Measurements from ENCODE around the gene TBC1D22A.

The TBC1D22A gene

DNA sequence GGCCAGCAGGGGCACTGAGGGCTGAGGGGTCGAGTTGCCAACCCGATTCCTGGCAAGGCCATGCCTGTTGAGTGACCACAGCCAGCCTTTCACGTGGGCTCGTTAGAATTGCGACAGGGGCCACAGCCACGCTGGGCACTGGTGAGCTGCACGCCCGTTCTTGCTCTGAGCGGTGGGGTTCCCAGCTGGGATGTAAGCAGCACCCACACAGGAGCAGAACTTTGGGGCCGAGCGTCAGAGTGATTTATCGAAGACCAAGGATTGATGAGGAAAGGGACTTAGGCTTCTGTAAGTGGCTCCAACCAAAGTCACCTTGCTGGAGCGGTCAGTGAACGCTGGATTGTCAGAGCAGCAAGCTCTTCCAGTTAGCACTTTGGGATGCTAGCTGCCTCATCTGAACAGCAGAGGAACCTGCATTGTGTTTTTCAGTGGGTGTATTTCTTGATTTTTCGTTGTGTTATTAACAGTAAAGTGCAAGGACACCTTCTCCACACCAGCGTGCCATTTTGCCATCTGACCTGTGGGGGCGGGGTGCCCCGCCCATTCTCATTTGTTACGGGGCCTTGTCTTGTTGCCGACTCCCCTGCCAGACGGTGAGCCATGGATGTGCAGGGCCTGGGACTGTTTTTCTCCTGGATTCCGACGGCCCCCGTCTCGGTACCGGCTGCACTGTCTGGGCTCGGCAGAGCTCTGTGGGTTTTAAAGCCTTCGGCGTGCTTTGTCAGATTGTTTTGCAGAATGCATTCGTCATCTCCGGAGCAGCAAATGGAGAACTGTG, 202.5 kb downstream of the TBC1D22A start:
- DNase-seq = no peak

DNA sequence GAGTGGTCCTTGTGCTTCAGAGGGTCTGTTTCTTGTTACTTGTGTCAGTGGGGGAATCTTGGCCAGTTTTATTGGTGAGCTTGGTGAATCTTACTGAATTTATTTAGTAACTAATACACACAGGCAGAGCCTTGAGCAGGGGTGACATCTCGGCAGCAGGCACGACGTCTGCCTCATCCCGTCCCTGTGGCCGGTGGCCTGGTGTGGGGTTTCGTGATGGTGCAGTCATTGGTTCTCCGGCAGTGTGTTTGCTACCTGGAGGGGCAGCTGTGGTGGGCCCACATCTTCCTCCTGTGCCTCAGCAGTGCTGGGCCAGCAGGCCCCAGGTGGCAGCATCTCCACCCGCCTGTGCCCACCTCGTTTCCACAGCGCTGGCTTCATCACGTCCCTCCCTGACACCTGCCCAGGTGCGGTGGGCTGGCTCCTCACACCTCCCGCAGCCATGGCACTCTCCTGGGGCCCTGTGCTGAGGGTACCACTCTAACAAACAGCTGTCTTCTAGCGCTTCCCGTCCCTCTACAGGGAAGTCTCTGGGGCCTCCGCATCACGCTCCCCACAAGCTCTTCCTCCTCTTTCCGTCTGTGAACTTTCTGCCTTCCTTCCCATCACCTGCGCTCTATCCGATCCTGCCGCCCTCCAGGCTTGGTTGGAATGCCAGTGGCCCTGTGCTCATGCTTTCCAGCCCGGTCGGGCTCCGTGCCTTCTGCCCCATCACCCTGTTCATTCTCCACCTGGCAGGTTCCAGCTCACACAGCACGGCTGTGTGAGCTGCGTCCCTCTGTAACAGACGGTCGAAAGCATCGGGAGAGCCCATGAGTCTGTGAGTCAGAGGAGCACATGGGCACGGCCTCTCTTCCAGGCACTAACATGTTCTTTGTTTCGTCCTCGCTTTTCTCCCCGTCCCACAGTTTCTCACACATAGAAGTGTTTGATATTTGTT, 203.4 kb downstream of the TBC1D22A start:
- DNase-seq = no peak

DNA sequence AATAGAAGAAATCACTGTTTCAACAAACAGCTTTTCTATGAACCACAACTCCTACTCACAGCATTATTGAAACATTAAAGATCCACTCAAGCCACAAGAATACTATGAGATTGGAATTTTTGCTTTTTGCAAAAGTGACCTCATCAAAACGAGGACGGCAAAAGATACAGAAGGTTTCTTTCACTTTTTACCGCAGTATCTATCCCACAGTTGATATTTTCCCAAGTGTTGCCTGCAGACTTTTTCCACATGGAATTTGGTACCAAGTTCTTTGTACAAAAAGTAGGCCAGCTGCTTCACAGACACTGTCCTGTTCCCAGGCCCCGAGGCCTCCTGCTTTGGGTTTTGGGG, 204.0 kb downstream of the TBC1D22A start:
- DNase-seq = no peak

DNA sequence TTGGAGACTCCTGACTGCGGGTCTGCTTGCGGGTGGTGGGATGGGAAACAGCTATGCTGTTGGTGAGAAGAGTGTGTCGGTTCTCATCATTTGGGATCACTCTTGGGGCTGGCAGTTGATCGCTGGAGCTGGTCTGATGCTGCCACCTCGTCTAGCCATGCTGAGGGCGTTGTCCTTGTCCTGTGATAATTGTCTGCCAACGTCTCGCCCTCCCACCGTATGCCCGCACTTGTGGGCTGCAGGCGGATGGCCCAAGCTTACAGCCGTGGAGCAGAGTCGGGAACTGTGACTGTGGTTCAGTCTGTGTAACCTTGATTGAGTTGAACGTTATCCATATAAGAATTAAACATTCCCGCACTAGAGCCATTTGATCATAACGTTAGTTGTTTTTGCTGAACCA, 204.4 kb downstream of the TBC1D22A start:
- no peak for DNase-seq

DNA sequence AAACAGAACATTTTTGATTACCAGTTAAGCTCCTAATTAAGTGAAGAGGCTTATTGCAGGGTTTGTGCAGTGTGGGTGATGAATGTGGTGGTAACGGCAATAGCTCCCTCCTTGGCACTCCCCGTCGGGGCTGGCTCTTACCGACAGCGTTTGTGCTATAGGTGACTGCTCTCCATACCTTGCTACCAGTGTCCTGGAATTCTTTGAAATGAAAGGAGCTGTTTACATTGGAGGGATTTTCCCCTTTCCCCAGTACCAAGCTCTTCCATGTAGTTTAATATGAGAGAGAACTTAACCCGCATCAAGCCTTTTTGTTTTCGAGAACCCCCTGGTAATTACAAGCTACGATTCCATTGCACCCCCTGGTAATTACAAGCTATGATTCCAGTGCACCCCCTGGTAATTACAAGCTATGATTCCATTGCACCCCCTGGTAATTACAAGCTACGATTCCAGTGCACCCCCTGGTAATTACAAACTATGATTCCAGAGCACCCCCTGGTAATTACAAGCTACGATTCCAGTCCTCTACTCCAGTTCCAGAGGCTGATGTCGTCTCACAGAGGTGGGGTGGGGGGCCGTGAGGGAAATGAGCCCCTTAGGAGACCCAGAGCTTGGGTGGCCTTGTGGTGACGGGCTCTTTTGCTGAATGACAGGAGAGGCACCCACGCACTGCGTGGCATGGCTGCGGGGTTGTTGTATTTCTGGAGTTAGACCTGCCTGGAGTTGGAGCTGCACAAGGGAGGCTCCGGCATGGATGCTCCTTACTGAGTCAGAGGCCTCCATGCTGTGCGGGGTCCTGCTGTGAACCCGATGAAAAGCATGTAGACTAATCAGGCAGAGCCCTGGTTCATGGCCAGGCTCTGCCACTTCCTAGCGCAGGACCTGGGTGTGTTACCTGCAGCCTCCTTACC, 205.3 kb downstream of the TBC1D22A start:
- no peak for DNase-seq

DNA sequence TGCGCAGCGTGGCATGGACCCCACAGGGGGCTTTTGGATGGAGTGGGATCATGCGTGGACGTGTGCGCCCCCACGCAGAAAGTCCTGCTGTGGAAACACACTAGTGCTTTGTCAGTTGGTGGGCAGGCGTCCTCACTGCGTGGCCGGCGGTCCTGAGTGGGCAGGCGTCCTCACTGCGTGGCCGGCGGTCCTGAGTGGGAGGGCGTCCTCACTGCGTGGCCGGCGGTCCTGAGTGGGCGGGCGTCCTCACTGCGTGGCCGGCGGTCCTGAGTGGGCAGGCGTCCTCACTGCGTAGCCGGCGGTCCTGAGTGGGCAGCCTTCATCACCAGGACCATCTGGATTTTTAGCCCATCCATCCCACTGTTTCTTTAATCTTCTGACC, 205.9 kb downstream of the TBC1D22A start:
- no peak for DNase-seq

DNA sequence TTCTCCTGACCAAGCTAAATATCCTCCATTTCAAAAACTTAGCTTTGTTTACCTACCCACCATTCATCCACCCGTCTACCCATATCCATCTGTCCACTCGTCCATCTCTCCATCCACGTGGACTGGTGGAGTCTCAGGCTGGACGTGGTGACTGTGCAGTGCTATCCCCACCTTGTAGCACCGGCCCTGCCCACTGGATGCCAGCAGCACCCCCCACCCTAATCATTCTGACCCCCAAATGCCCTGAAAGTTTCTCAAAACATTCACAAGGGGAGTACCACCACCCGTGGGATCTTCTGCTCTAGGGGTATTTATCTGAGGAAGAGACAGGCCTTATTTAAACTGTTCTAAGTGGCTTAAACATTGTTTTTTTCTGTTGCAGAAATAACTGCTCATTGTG, 206.4 kb downstream of the TBC1D22A start:
- DNase-seq = no peak

DNA sequence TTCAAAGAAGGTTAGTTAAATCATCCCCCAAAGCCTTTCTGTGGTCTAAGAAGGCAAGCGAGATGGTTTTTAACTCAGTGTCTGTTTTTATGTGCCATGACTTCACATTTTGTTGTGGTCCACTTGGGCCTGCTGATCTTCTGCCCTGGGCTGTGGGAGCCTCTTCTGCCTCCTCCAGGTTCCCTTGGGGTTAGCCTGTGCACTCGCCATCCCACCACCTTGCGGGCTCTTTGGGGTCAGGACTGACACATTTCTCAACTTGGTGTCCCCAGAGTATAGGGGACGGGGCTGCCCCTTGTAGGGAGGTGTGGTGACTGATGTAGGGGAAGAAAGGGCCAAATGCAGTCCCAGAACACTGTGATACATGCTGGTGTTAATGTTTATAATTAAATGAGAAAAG, 207.0 kb downstream of the TBC1D22A start:
- DNase-seq = peak; percentile 34 to 45

DNA sequence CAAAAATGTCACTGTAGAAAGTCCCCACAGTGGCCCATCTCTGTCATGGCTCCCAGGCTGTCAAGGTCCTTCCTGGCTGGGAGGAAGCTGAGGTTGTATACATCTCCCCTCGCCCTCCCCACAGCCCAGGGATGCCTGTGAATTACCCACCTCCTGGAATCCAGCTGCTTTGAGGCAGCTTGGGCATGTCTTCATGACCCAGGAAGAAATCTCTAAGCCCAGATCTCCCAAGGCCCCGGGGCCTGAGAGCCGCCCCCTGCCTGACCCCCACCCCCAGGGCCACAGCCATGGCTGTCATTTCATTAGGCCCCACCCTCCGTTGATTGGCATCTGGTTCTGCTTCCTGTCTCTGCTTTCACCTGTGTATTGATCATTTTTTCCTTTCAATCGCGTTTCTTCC, 207.5 kb downstream of the TBC1D22A start:
- no peak for DNase-seq

DNA sequence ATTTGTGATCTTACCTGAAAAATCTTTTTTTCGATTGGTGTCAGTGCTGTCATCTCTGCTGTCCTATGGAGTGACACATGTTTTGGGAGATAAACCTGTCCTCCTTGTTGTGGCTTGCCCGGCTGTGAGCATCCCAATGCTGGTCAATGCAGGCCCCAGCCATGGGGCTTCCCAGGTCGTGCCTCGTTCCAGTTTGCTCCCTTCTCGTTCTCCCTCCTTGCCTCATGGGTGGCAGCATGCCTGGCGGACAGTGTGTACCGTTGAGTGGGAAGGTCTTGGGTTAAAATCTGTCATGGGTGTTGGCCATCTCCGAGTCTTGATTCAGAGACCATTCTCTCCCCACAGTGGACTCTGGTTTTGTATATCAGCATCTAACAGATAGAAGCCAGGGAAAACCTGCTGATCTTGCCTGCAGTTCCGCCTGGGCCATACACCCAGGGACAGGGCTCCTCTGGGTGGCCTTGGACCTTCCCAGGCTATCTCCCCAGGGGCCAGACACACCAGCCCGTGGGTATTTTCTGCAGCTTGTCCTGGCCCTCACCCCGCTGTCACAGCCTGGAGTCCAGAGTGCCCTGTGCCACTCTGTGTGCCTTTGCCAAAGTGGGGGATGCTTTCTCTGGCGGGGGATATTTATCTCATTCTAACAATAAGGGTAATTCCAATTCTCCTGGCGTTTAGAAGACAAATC, 208.1 kb downstream of the TBC1D22A start:
- DNase-seq = no peak

DNA sequence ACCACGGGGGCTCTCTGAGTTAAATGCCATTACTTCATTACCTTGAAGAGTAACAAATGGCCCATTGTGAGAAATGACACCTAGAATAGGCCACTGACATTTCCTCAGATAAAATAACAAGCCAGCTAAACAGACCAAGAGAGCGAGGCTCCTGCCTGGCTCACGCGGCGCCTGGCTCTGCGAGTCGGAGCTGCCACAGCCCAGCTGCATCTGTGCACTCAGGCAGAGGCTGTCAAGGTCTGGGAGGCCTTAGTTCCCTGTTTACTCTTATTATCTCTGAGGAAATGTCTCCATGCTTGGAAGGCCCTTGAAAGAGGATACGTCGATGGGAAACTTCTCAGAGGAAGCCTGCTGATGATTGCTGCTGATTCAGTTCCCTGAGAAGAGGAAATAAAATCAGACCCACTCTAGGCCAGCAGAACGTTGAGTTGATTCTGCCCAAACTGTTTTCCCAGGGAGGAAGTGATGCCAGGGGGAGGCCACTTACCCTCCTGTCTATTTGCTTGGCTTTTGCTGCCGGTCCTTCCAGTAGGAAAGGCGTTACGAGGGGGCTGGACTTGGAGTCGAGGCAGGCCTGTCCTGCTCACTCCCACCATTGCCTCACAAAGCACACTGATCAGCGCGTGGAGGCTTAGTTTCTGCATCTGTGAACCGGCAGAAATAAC, 208.8 kb downstream of the TBC1D22A start:
- no peak for DNase-seq

DNA sequence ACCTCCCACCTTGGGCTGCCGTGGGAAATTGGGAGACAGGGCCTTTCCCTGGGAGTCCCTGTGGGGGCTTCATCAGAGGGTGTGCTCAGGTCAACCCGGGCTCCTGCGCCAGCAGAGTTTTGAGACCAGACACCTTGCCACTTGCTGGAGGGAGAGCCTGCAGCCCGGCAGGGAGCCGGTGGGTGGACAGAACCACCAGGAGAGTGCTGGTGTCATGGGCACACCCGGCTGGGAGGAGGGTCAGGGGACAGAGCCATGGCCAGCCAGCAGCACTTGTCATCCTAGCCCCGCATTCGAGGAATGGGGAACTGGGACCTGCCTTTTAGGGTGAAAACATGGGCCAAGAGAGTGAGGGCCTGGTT, 209.3 kb downstream of the TBC1D22A start:
- no peak for DNase-seq

DNA sequence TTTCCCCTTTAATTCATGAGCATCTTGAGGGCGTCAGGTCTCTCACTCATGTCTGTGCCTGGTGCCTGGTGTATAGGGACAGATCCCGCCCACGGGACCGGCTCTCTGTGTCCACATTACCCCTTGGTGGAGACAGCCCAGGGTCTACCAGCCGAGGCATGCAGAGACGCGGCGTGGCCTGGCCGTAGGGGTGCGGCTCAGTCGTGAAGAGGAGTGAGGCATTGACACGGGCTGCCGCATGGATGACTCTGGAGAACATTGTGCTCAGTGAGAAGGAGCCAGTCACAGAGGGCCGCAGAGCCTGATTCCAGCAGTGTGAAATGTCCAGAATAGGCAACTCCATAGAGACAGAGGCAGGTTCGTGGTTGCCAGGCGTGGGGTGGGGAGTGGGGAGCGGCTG, 209.8 kb downstream of the TBC1D22A start:
- DNase-seq = no peak

DNA sequence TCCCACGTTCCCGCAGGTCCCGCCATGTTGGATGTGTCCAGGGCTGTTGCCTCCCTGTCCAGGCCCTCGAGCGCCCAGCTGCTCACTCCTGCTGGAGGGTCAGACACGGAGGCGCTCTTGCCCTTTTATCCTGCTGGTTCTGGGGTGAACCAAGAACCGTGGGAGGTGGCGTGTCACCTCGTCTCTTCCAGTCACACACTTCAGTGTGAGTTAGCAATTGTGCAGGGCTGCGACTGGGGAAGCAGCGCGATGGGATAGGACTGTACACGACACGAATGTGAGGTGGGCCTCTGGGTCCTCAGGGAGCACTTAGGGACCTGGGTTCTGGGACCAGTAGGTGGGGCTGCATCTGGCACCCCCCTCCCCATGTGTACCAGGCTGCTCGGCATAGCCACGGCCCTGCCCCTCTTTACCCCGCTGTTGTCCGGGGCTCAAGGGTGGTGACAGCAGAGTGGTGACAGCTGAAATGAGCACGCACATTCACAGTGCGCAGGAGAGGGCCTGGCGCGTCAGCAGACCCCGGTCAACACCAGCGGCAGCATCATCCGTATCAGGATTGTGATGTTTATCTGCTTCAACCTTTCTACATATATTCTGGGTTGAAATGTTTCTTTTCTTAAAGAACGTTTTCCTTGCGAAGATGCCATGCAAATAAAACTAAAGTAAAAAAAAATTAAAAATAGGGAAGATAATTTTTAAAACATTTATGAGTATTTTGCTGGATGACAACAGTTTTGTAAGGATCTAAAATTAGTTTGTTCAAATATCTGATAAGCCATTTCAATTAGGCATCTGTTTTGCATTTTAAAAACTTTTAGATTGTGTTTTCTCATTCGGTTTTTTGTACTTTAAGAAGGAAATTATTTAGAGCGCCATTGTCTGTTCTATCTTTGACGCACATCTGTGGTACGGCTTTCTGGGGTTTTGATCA, 210.7 kb downstream of the TBC1D22A start:
- DNase-seq = no peak

DNA sequence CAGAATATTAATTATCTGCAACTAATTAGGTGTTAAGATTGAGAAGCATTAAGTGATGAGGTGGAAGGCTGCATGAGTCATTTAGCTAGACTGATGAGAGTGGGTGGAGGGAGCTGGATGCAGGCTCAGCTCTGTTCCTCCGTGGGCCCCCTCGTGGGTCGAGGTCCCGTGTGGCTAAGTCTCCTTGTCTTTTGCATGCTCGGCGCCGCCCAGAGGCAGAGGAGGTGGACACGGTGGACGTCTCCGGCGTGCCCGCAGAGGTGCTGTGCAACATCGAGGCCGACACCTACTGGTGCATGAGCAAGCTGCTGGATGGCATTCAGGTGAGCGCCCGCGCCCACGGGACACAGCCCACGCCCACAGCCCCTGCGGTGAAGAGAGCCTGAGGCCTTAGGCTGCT, 211.6 kb downstream of the TBC1D22A start:
- no peak for DNase-seq

DNA sequence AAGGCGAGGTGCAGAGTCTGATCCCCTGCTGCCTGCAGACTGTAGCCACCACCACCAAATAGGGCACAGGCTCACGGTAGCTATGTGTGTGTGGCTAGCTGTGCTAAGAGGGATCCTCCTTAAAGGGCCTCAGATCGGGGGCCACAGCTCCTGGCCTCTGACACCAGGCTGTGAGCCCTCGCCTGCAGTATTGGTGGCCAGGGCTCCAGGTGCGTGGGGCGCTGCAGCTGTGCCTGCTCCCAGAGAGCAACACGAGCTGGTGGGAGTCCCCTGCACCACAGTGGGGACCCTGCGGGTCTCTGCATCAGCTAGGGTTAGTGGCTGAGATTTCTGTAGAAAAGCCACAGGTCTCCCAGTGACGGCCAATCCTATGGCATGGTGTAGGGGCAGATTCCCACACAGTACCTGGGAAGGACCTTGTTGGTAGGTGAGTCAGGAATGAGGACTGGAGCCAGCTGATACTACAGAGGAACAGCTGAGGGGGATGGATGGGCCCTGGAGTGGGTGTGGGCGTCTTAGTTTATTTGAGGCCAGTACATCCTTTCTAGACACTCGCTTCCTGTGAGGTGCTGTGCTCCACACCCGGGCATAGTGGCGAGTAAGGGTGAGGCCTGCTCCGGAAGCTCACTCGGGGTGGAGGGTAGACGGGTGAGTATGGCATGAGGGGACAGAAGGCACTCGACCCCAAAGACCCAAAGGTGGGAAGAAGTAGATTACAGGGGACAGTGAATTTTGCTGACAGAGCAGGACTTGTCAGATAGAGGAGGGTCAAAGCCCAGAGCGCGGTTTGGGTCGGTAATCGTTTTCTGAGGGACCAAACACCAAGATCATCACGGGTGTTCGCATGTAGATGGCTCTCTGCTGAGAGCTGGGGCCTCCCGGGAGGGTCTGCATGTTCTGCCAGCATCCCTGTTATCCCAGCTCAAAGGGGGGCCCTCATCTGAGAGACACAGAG, 212.5 kb downstream of the TBC1D22A start:
- no peak for DNase-seq

DNA sequence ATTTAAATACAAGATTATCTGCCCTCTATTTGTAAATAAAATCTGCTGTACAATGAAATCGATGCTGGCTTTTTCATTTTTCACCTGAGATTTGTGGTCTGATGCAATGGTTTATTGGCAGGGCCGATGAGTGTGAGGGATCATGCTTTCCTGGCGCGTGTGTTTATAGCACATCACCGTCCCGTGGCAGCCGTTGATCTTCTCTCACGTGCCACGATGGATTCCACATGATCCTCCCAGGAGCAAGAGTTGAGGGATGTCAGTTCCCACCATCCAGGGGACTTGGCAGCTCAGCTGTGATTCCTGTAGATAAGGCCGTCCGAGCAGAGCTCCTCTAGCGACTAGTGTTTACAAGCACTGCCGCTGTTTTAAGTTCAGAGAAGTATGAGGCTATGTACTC, 213.7 kb downstream of the TBC1D22A start:
- DNase-seq = no peak

DNA sequence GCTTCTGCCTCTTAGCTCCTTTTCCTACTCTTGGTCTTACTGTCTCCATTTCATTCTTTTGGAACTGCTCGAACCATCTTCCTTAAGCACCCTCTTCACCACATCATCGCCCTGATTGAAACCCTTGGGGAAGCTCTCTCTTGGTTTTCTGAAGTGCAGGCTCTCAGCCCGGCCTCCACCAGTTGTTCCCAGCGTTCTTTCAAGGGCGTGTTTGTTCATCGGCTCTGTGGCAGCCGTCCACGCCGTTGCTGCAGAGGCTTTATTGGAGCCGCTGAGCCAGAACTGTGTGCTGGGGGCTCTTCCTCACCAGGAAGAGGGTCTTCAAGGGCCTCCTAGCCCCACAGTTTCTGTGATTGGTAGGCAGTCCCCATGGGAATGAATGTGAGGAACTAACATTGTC, 214.1 kb downstream of the TBC1D22A start:
- no peak for DNase-seq

DNA sequence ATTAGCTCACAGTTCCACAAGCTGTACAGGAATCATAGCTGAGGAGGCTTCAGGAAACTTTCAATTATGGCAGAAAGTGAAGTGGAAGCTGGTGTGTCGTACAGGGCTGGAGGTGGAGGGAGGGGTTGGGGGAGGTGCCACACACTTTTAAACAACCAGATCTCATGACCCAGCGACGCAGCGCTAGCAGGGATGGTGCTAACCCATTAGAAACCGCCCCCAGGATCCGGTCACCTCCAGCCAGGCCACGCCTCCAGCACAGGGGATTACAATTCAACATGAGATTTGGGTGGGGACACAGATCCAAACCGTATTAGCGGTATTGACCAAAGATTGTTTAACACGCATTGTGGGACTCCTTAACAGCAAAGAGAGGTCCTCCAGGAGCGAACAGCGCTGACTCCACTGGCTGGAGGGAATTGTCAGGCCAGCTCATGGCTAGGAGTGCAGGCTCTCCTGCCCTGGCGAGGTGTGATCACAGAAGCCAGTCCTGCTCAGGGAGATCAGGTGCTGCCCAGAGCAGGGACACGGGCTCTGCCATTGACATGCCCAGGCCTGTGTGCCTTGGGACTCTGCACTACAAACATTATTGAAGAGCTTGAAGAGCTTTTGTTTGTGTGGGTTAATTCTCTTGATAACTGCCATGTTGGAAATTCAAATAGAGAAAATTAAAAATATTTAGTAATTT, 215.3 kb downstream of the TBC1D22A start:
- DNase-seq = no peak
